ENCODE data around the gene ZDHHC11B. TPM values are rescaled to one million over a fixed set of nuclear protein-coding genes. Genes with fewer than 3 reads are reported as not detected.

The ZDHHC11B gene
- total RNA-seq, 1 experiment from 2014 or later, result 0.19 TPM

- no peak for DNase-seq (ENCODE audit: low spot score)
Measured at GRCh38 chr5:660491-661030, 124.0 kb downstream of the ZDHHC11B start.

Other genes with a start within 250 kb of the ZDHHC11B start
- gene CEP72, start 172.4 kb downstream of the ZDHHC11B start, total RNA-seq (2014; rRNA removed; shearing (Covaris generic)), result 4.8 TPM in 2 replicates
- 0.85 and 0.90 TPM in 2 replicates for gene TPPP, start 91.4 kb downstream of the ZDHHC11B start, total RNA-seq (2014; rRNA removed; shearing (Covaris generic))
- gene ZDHHC11, start 66.3 kb upstream of the ZDHHC11B start, total RNA-seq (2014; rRNA removed; shearing (Covaris generic)), result 0.50 and 2.0 TPM in 2 replicates
- 16.7 and 17.4 TPM in 2 replicates for gene BRD9, start 108.1 kb upstream of the ZDHHC11B start, total RNA-seq (2014; rRNA removed; shearing (Covaris generic))
- 52.1 and 54.2 TPM in 2 replicates for gene TRIP13, start 108.2 kb upstream of the ZDHHC11B start, total RNA-seq (2014; rRNA removed; shearing (Covaris generic))
- 0.43 and 2.8 TPM in 2 replicates for gene NKD2, start 224.1 kb upstream of the ZDHHC11B start, total RNA-seq (2014; rRNA removed; shearing (Covaris generic))